Fibroblast of lung (primary cell): ENCODE data around the gene SOAT1.

Source experiments
- EZH2 ChIP-seq: IDR thresholded peaks from 2 replicates; pipeline ENCODE4 v1.5.1; 2012; ENCODE audit warnings: low read length, control low read depth, mild to moderate bottlenecking; ENCODE audit errors: missing control alignments
- TF ChIP-seq, protein P1 (sequence below), 2 donors: IDR thresholded peaks in 1 of 2; conservative IDR thresholded peaks in 1 of 2; 1 replicate in 1 of 2; 2 replicates in 1 of 2; pipeline ENCODE4 v1.5.1; 2011 to 2012; ENCODE audit warnings: low read length in 2 of 2, control low read depth in 1 of 2, inconsistent platforms in 1 of 2, low read depth in 1 of 2, mild to moderate bottlenecking in 1 of 2

DNA sequence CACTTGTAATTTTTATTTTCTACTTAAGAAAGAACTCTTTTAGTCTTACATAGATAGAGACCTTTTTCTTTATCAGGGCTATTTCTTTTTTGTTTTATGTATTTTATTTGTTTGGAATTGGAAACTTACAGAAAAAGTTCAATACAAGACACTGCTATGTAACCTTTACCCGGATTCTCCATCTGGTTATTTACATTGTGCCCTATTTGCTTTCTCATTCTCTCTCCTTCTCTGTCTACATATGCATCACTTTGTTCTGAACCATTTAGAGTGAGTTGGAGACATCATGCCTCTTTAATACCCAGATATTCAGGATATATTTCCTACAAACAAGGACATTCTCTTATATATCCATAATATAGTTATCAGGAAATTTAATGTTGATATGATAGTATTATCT, 90.4 kb downstream of the SOAT1 start:
- TF ChIP-seq, protein P1, sequence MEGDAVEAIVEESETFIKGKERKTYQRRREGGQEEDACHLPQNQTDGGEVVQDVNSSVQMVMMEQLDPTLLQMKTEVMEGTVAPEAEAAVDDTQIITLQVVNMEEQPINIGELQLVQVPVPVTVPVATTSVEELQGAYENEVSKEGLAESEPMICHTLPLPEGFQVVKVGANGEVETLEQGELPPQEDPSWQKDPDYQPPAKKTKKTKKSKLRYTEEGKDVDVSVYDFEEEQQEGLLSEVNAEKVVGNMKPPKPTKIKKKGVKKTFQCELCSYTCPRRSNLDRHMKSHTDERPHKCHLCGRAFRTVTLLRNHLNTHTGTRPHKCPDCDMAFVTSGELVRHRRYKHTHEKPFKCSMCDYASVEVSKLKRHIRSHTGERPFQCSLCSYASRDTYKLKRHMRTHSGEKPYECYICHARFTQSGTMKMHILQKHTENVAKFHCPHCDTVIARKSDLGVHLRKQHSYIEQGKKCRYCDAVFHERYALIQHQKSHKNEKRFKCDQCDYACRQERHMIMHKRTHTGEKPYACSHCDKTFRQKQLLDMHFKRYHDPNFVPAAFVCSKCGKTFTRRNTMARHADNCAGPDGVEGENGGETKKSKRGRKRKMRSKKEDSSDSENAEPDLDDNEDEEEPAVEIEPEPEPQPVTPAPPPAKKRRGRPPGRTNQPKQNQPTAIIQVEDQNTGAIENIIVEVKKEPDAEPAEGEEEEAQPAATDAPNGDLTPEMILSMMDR (conservative IDR thresholded peaks at IDR 0.05 in 1 of 2, IDR thresholded peaks at IDR 0.05 in 1 of 2; ENCODE audit: low read depth in 1 of 2, low read length in 2 of 2), result no peak
- no peak for TF ChIP-seq EZH2
